ENCODE results near the gene ECHS1. TPM values are rescaled to one million over a fixed set of nuclear protein-coding genes. Genes with fewer than 3 reads are reported as not detected.

The ECHS1 gene
- 49.7 and 55.3 TPM in 2 replicates for total RNA-seq

DNA sequence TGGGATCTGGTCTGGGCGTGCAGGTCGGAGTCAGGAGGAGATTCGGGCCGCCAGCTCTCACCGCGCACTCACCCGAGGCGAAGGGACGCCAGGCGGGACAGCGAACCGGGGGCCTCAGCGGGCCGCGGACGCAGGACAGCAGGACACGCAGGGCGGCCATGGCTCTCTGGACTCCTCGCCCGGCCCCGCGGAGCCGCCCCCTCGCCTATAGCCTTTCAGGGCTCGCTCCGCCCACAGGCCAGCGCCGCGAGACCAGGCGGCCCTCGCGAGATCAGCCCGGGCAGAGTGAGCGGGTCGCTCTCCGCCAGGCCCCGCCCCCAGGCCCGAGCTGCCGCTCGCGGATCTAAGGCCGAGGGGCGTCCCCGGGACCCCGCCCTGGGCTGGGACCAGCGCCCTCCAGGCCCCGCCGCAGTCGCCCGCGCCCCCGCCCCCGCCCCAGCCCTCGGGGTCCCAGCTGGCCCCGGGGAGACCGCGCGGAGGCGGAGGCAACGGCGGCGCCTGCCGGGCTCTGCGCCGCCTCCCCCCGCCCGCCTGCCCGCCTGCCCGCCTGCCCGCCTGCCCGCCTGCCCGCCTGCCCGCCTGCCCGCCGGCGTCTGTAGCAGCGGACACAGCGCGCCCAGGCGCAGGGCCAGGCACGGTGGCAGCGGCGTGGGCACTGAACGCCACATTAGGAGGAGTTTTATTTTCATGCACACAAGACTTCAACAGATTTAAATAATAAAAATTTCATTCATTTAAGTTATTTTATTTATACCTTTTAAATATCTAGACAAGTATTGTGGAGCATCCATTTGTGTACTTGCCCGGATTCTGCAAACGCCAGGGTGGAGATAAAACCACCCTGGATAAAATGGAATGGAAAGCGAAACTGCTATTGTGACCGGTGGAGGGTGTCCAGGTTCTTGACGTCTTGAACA, at the start of gene ECHS1:
Gene ECHS1 (minus strand): TSS at position 181 of the 917 bp plus-strand sequence. CDS start 21 bp downstream, at position 160.

GRCh38 chr10:133394064-133394663, 21.0 kb upstream of the ECHS1 start, which contains the start of gene MTG1:
Gene MTG1, plus strand, starts transcription at chr10:133394157. Its CDS starts 64 bp downstream, at chr10:133394221.

GRCh38 chr10:133379152-133379800, 6.1 kb upstream of the ECHS1 start, which contains the start of gene PAOX:
Gene PAOX, plus strand, starts transcription at chr10:133379262. Its CDS starts 55 bp downstream, at chr10:133379317.

DNA sequence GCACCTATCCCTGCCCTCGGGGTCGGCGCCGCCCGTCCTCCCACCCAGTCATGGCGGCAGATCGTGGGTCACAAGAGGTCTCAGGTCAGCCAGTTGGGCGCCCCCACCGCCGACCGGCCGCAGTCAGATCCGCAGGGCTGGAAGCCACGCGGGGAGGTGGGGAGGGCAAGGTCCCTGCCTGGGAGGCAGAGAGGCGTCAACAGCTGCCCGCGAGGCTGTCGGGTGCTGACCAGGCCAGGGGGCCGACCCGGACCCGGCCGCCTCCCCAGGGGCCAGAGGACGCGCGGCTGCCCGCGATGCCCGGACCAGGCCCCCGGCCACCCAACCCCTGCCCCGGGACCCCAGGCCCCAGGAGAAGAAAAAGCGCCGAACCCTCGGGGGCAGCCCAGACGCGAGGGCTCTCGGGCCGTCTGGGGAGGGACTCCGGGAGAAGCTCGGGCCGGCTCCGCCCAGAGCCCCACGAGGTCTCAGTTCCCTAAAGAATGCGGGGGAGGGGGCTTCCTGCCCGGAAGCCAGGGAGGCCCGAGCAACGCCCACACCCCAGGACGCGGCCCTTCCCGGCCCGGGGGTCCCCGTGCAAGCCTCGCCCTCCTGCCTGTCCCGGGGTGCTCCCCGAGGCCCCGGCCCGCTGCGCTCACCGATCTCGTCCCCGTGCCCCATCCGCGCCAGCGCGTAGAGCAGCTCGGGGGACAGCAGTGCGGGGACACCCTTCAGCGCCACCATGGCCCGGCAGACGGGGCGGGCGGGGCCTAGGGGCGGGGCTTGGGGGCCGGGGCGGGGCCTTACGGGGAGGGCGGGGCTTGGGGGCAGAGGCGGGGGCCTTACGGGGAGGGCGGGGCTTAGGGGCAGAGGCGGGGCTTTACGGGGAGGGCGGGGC, 15.6 kb downstream of the ECHS1 start, which contains the start of gene FUOM:
Gene FUOM (minus strand): TSS at position 735 of the 877 bp plus-strand sequence. CDS start 12 bp downstream, at position 723.

GRCh38 chr10:133336577-133337369, 36.4 kb downstream of the ECHS1 start, which contains the start of gene CALY:
Gene CALY, minus strand, starts transcription at chr10:133336896. Its CDS starts 7,907 bp downstream, at chr10:133328989.

Other genes with a start within 250 kb of the ECHS1 start
- gene KNDC1, start 213.1 kb downstream of the ECHS1 start, total RNA-seq, result 0.47 and 3.3 TPM in 2 replicates
- gene UTF1, start 143.1 kb downstream of the ECHS1 start, total RNA-seq, result not detected in 2 replicates
- not detected in 2 replicates for gene VENTX, start 135.5 kb downstream of the ECHS1 start, total RNA-seq
- 1.7 and 2.4 TPM in 2 replicates for gene ADAM8, start 96.5 kb downstream of the ECHS1 start, total RNA-seq
- gene TUBGCP2, start 64.5 kb downstream of the ECHS1 start, total RNA-seq, result 62.6 and 70.2 TPM in 2 replicates
- 18.0 and 26.1 TPM in 2 replicates for gene ZNF511, start 64.4 kb downstream of the ECHS1 start, total RNA-seq
- gene CALY, start 36.5 kb downstream of the ECHS1 start, total RNA-seq, result 0.16 TPM in 1 of 2 replicates, not detected in the other
- gene PRAP1, start 26.0 kb downstream of the ECHS1 start, total RNA-seq, result not detected in 2 replicates
- 11.0 and 18.8 TPM in 2 replicates for gene FUOM, start 15.3 kb downstream of the ECHS1 start, total RNA-seq
- 6.1 and 6.6 TPM in 2 replicates for gene PAOX, start 5.9 kb upstream of the ECHS1 start, total RNA-seq
- gene MTG1, start 20.8 kb upstream of the ECHS1 start, total RNA-seq, result 21.8 and 25.9 TPM in 2 replicates
- 0.17 and 0.63 TPM in 2 replicates for gene SPRN, start 51.3 kb upstream of the ECHS1 start, total RNA-seq
- gene SCART1, start 80.6 kb upstream of the ECHS1 start, total RNA-seq, result 3.7 and 4.7 TPM in 2 replicates
- gene CYP2E1, start 154.0 kb upstream of the ECHS1 start, total RNA-seq, result 0.47 and 0.52 TPM in 2 replicates
- under 0.01 TPM in 1 of 2 replicates, not detected in the other for gene SYCE1, start 192.2 kb upstream of the ECHS1 start, total RNA-seq